ENCODE data around the gene TBC1D22A.

- TF ChIP-seq CTCF (IDR thresholded peaks at IDR 0.05) (no peak), POLR2A (IDR thresholded peaks at IDR 0.05) (no peak)
These were observed 145.1 kb downstream of the TBC1D22A start for GRCh38 chr22:46907241-46908215.

Measured in heart left ventricle (tissue), 13 donors.